IMR-90 (cell line): Measurements from ENCODE around the gene SCN1B. TPM values are rescaled to one million over a fixed set of nuclear protein-coding genes. Genes with fewer than 3 reads are reported as not detected.

Experiments used
- ATAC-seq: fragments of 200-7000 bp; cut with Tn5 transposase; 2 replicates; pipeline ENCODE4 v1.9.1; 2020; ENCODE audit warnings: low read depth, mild to moderate bottlenecking, moderate library complexity
- BruUV-seq: library from RNA; stranded (reverse); fragments of 400-500 nt; replicated peaks from 2 replicates; lab custom pipeline; 2021; lab: Mats Ljungman, UMichigan
- CTCF ChIA-PET: fragments of 300-600 bp; formaldehyde crosslinking; extraction: SDS; loops from one replicate; lab custom pipeline; 2021; ENCODE audit warnings: antibody characterized with exemption; lab: Yijun Ruan, JAX
- POLR2A ChIA-PET: fragments of 300-600 bp; sonication (Branson Sonifier 250); formaldehyde crosslinking; loops from one replicate; lab custom pipeline; 2022; ENCODE audit warnings: antibody characterized with exemption; ENCODE audit not compliant: unreplicated experiment; lab: Charles Lee
- DNase-seq: peaks from one replicate; pipeline ENCODE4 v3.0.0; 2013
- H2AFZ ChIP-seq: replicated peaks from 2 replicates; pipeline ENCODE3; 2013; ENCODE audit warnings: low read length, mild to moderate bottlenecking; ENCODE audit not compliant: poor library complexity
- H2AK5ac ChIP-seq: 2 replicates; pipeline ENCODE4 v1.6.1; 2013; ENCODE audit warnings: low read depth, low read length, inconsistent platforms
- H2AK9ac ChIP-seq: replicated peaks from 2 replicates; pipeline ENCODE3; 2013; ENCODE audit warnings: mild to moderate bottlenecking, low read depth, low read length, moderate library complexity; ENCODE audit not compliant: poor library complexity
- H2BK120ac ChIP-seq: 2 replicates; pipeline ENCODE4 v1.6.1; 2013; ENCODE audit warnings: low read depth, low read length, inconsistent platforms
- H2BK15ac ChIP-seq: 3 replicates; pipeline ENCODE4 v1.6.1; 2013; ENCODE audit warnings: low read depth, low read length, inconsistent platforms
- H2BK20ac ChIP-seq: 2 replicates; pipeline ENCODE4 v1.6.1; 2013; ENCODE audit warnings: low read depth, mild to moderate bottlenecking, inconsistent platforms, low read length, moderate library complexity
- H2BK5ac ChIP-seq: 2 replicates; pipeline ENCODE4 v1.6.1; 2013; ENCODE audit warnings: mild to moderate bottlenecking, low read depth, low read length, inconsistent platforms; ENCODE audit not compliant: poor library complexity, severe bottlenecking
- H3K14ac ChIP-seq: replicated peaks from 2 replicates; pipeline ENCODE4 v1.6.1; 2013; ENCODE audit warnings: low read depth, low read length, inconsistent platforms
- H3K18ac ChIP-seq: 2 replicates; pipeline ENCODE4 v1.6.1; 2013; ENCODE audit warnings: low read depth, low read length, control low read depth
- H3K23ac ChIP-seq: 2 replicates; pipeline ENCODE4 v1.6.1; 2013; ENCODE audit warnings: low read depth, low read length, inconsistent platforms
- H3K27ac ChIP-seq: 2 replicates; pipeline ENCODE4 v1.5.1; 2013; ENCODE audit warnings: mild to moderate bottlenecking, control low read depth, low read length; ENCODE audit not compliant: insufficient read depth
- H3K27me3 ChIP-seq: 2 replicates; pipeline ENCODE4 v1.6.1; 2013; ENCODE audit warnings: low read length; ENCODE audit not compliant: control insufficient read depth, insufficient read depth
- H3K36me3 ChIP-seq: 2 replicates; pipeline ENCODE4 v1.6.1; 2013; ENCODE audit warnings: low read length, mixed read lengths; ENCODE audit not compliant: control insufficient read depth, insufficient read depth
- H3K4ac ChIP-seq: 2 replicates; pipeline ENCODE4 v1.6.1; 2013; ENCODE audit warnings: low read depth, low read length, inconsistent platforms
- H3K4me1 ChIP-seq: 2 replicates; pipeline ENCODE4 v1.6.1; 2013; ENCODE audit warnings: low read length, mixed read lengths; ENCODE audit not compliant: control insufficient read depth, insufficient read depth
- H3K4me2 ChIP-seq: 2 replicates; pipeline ENCODE4 v1.6.1; 2013; ENCODE audit warnings: low read depth, mild to moderate bottlenecking, control low read depth, low read length, moderate library complexity
- H3K4me3 ChIP-seq: 2 replicates; pipeline ENCODE4 v1.5.1; 2013; ENCODE audit warnings: low read depth, mild to moderate bottlenecking, control low read depth, low read length, moderate library complexity; ENCODE audit not compliant: insufficient read depth
- H3K56ac ChIP-seq: 2 replicates; pipeline ENCODE4 v1.6.1; 2013; ENCODE audit warnings: low read length, inconsistent platforms; ENCODE audit not compliant: insufficient read depth; ENCODE audit errors: extremely low read depth
- H3K79me1 ChIP-seq, 2 experiments: 2 replicates each; pipeline ENCODE4 v1.6.1; 2013; ENCODE audit warnings: low read length in 2 of 2, inconsistent platforms in 1 of 2, low read depth in 1 of 2
- H3K9ac ChIP-seq: 2 replicates; pipeline ENCODE4 v1.6.1; 2013; ENCODE audit warnings: low read depth, low read length, control low read depth
- H3K9me1 ChIP-seq: 2 replicates; pipeline ENCODE4 v1.6.1; 2013; ENCODE audit warnings: low read length, inconsistent platforms; ENCODE audit not compliant: insufficient read depth
- H3K9me3 ChIP-seq: 2 replicates; pipeline ENCODE4 v1.6.1; 2013; ENCODE audit warnings: low read length; ENCODE audit not compliant: control insufficient read depth, insufficient read depth
- H4K20me1 ChIP-seq: 2 replicates; pipeline ENCODE4 v1.6.1; 2013; ENCODE audit warnings: low read length, inconsistent platforms; ENCODE audit not compliant: insufficient read depth
- H4K5ac ChIP-seq: 2 replicates; pipeline ENCODE4 v1.6.1; 2013; ENCODE audit warnings: mild to moderate bottlenecking, low read depth, low read length, control low read depth
- H4K8ac ChIP-seq, 2 experiments: 2 replicates each; pipeline ENCODE4 v1.6.1; 2013; ENCODE audit warnings: low read depth in 2 of 2, low read length in 2 of 2, control low read depth in 1 of 2, inconsistent platforms in 1 of 2
- H4K91ac ChIP-seq: 2 replicates; pipeline ENCODE4 v1.6.1; 2013; ENCODE audit warnings: low read depth, low read length, inconsistent platforms; ENCODE audit not compliant: insufficient read depth
- BHLHE40 ChIP-seq: fragments of 150-350 bp; IDR thresholded peaks from 2 replicates; pipeline ENCODE4 v1.6.1; 2016; ENCODE audit warnings: mild to moderate bottlenecking, low read depth, low read length
- CHD1 ChIP-seq: IDR thresholded peaks from 2 replicates; pipeline ENCODE4 v1.6.1; 2012; ENCODE audit warnings: low read depth, low read length, improper control_type of control experiment
- CTCF ChIP-seq: conservative IDR thresholded peaks from 2 replicates; pipeline ENCODE4 v1.5.1; 2012; ENCODE audit warnings: mild to moderate bottlenecking, low read depth, low read length, improper control_type of control experiment
- FOS ChIP-seq: fragments of 150-350 bp; IDR thresholded peaks from 2 replicates; pipeline ENCODE4 v1.6.1; 2016; ENCODE audit warnings: low read depth, low read length
- MAFK ChIP-seq: IDR thresholded peaks from 2 replicates; pipeline ENCODE4 v1.6.1; 2012; ENCODE audit warnings: low read depth, low read length, improper control_type of control experiment
- MAZ ChIP-seq: IDR thresholded peaks from 2 replicates; pipeline ENCODE4 v1.6.1; 2012; ENCODE audit warnings: low read depth, mild to moderate bottlenecking, low read length, improper control_type of control experiment, moderate library complexity, borderline replicate concordance
- MXI1 ChIP-seq: IDR thresholded peaks from 2 replicates; pipeline ENCODE4 v1.6.1; 2012; ENCODE audit warnings: low read depth, mild to moderate bottlenecking, low read length, moderate library complexity, borderline replicate concordance
- NFE2L2 ChIP-seq: fragments of 150-350 bp; IDR thresholded peaks from 2 replicates; pipeline ENCODE4 v1.6.1; 2016; ENCODE audit warnings: low read depth, mild to moderate bottlenecking, low read length
- POLR2A ChIP-seq: IDR thresholded peaks from 2 replicates; pipeline ENCODE4 v1.6.1; 2012; ENCODE audit warnings: mild to moderate bottlenecking, low read depth, low read length
- RAD21 ChIP-seq: IDR thresholded peaks from 2 replicates; pipeline ENCODE4 v1.6.1; 2012; ENCODE audit warnings: low read length, improper control_type of control experiment
- SMC3 ChIP-seq: fragments of 150-350 bp; IDR thresholded peaks from 2 replicates; pipeline ENCODE4 v1.6.1; 2016; ENCODE audit warnings: low read depth, mild to moderate bottlenecking, antibody characterized with exemption, low read length, moderate library complexity
- USF2 ChIP-seq: fragments of 150-350 bp; IDR thresholded peaks from 2 replicates; pipeline ENCODE4 v1.6.1; 2017; ENCODE audit warnings: mild to moderate bottlenecking, antibody characterized with exemption, low read length, low read depth
- WGBS, 2 experiments: methylation state at CpG; one replicate each; pipeline versions ENCODE4 v1.1.5 to v1.1.7; 2013; ENCODE audit warnings: missing lambda C conversion rate in 2 of 2; ENCODE audit not compliant: insufficient read length in 1 of 2; ENCODE audit errors: extremely low coverage in 2 of 2; 5-methylcytosine and 5-hydroxymethylcytosine counted together
- dilution Hi-C: fragments of 300-500 bp; cut with HindIII; formaldehyde crosslinking; loops from one replicate; pipeline ENCODE4 v1.14.3; 2018; ENCODE audit warnings: low sequenced_read_pairs; ENCODE audit not compliant: unreplicated experiment
- in situ Hi-C: fragments of 300-500 bp; cut with MboI; formaldehyde crosslinking; loops from 3 replicates; pipeline ENCODE4 v1.14.3; 2019; ENCODE audit warnings: low sequenced_read_pairs, inconsistent platforms, mixed read lengths
- intact Hi-C: fragments of 100-400 bp; cut with micrococcal nuclease; formaldehyde crosslinking; loops from 2 replicates; pipeline ENCODE4 v1.10.0; 2022
- polyA plus RNA-seq, 3 experiments: library from polyadenylated mRNA; depleted of rRNA; stranded (reverse); fragments of >200 nt; gene quantifications; 2 replicates each; pipeline ENCODE4 v1.2.3, GENCODE V29; 2012; ENCODE audit warnings: low replicate concordance in 1 of 3
- total RNA-seq: library from RNA; depleted of rRNA; stranded (reverse); fragments of >200 nt; gene quantifications from 2 replicates; pipeline ENCODE4 v1.2.3, GENCODE V29; 2012

Gene SCN1B
- total and polyA plus RNA-seq, 2 of the 4 experiments (the other 2 are of a cell fraction) = 2.0 to 9.6 TPM

GRCh38 chr19:35005256-35005977 lies 24.9 kb upstream of the SCN1B start:
- H2BK120ac ChIP-seq = 0 out of 2 replicates have a peak overlapping the region, but pooled peaks have one; percentile 53
- peaks cover 26 to 85% of the 10 kb centered on the region in 2 experiments for H3K79me1 ChIP-seq
- no peak overlapping the region for H2AFZ ChIP-seq
- H4K8ac ChIP-seq = peak overlapping the region in 1 of 2 experiments; percentile 54; a peak in 2 of 4 replicates
- intact Hi-C loops (no loop called here), in situ Hi-C loops (no loop called here), dilution Hi-C loops (no loop called here)
- DNase-seq (no peak), ATAC-seq (no peak)
- H3K27ac ChIP-seq = peak overlapping the region; percentile 15; the same call in 1 of the 2 replicates
- peaks cover 23% of the 10 kb centered on the region for H3K9me1 ChIP-seq
- peak overlapping the region; percentile 34; the same call in 1 of the 3 replicates for H2BK15ac ChIP-seq
- ChIA-PET POLR2A (no interaction called here), CTCF (interaction anchor here (0.6 kb wide), 1 partner anchor 285 kb away, joined by 12 read pairs; no protein-coding TSS in a partner anchor)
- H2BK5ac ChIP-seq = peak overlapping the region; percentile 66
- H3K4me1 ChIP-seq = peaks cover 19% of the 10 kb centered on the region
- H3K56ac ChIP-seq = no peak overlapping the region
- H3K9ac ChIP-seq = no peak overlapping the region
- peaks cover 30% of the 10 kb centered on the region for H3K36me3 ChIP-seq
- peak overlapping the region; percentile 70 for H3K4ac ChIP-seq
- peak overlapping the region; percentile 63; the same call in 1 of the 2 replicates for H3K23ac ChIP-seq
- H3K9me3 ChIP-seq = no peaks in the 10 kb centered on the region
- H3K27me3 ChIP-seq = no peaks in the 10 kb centered on the region
- no peak overlapping the region for H3K4me3 ChIP-seq
- no peak for TF ChIP-seq POLR2A
- no peak for TF ChIP-seq CTCF
- TF ChIP-seq FOS = no peak
- TF ChIP-seq USF2 = no peak
- no peak for TF ChIP-seq SMC3
- TF ChIP-seq RAD21 = no peak
- TF ChIP-seq NFE2L2 = no peak
- no peak for TF ChIP-seq CHD1
- no peak for TF ChIP-seq MXI1
- TF ChIP-seq MAFK = no peak
- no peak for TF ChIP-seq BHLHE40
- no peak for TF ChIP-seq MAZ
- no peak overlapping the region for H3K18ac ChIP-seq
- peak overlapping the region; percentile 60 for H3K14ac ChIP-seq
- BruUV-seq = no TSS peak
- peak overlapping the region; percentile 21; the same call in 1 of the 2 replicates for H4K91ac ChIP-seq
- peak overlapping the region; percentile 70; the same call in 1 of the 2 replicates for H2AK5ac ChIP-seq
- H4K5ac ChIP-seq = no peak overlapping the region
- H2BK20ac ChIP-seq = peak overlapping the region; percentile 43; the same call in 1 of the 2 replicates
- no peak overlapping the region for H2AK9ac ChIP-seq
- WGBS, 2 experiments = 88% methylated on average over 6 of the region's 11 CpGs; no CpG with 5 or more reads in 1 of the 2 experiments
- peaks cover 63% of the 10 kb centered on the region for H4K20me1 ChIP-seq
- H3K4me2 ChIP-seq = no peak overlapping the region
